Liver (tissue), 9 donors: ENCODE measurements around the gene ULK4. TPM values are rescaled to one million over a fixed set of nuclear protein-coding genes. Genes with fewer than 3 reads are reported as not detected.

ENCODE experiments used
- DNase-seq: peaks from one replicate; pipeline ENCODE4 v3.0.0-alpha.2; 2017; ENCODE audit warnings: low spot score
- H3K27ac ChIP-seq, 2 donors: one replicate each; pipeline ENCODE4 v1.7.0; 2013; ENCODE audit warnings: inconsistent platforms in 2 of 2, low read length in 2 of 2, control low read depth in 1 of 2, low read depth in 1 of 2, mild to moderate bottlenecking in 1 of 2
- H3K27me3 ChIP-seq, 4 donors: one replicate each; pipeline versions ENCODE4 v1.6.1 to v1.7.0; 2013; ENCODE audit warnings: low read length in 3 of 4, inconsistent platforms in 1 of 4, mild to moderate bottlenecking in 1 of 4, moderate library complexity in 1 of 4; ENCODE audit not compliant: control insufficient read depth in 4 of 4, insufficient read depth in 4 of 4
- H3K36me3 ChIP-seq, 4 donors: one replicate each; pipeline versions ENCODE4 v1.6.1 to v1.7.0; 2013; ENCODE audit warnings: low read length in 3 of 4, mild to moderate bottlenecking in 3 of 4, low read depth in 1 of 4, moderate library complexity in 1 of 4; ENCODE audit not compliant: control insufficient read depth in 4 of 4, insufficient read depth in 3 of 4
- H3K4me1 ChIP-seq, 4 donors: one replicate each; pipeline versions ENCODE4 v1.6.1 to v1.7.0; 2013; ENCODE audit warnings: low read length in 3 of 4, mild to moderate bottlenecking in 3 of 4, moderate library complexity in 1 of 4; ENCODE audit not compliant: control insufficient read depth in 4 of 4, insufficient read depth in 4 of 4
- H3K4me3 ChIP-seq, 3 donors: one replicate each; pipeline versions ENCODE4 v1.6.1 to v1.7.0; 2013; ENCODE audit warnings: low read length in 3 of 3, control low read depth in 1 of 3, low read depth in 1 of 3, mild to moderate bottlenecking in 1 of 3
- H3K9ac ChIP-seq, 2 donors: one replicate each; pipeline ENCODE4 v1.7.0; 2013; ENCODE audit warnings: low read length in 2 of 2, mild to moderate bottlenecking in 2 of 2, moderate library complexity in 2 of 2, control low read depth in 1 of 2, low read depth in 1 of 2
- H3K9me3 ChIP-seq, 4 donors: one replicate each; pipeline versions ENCODE4 v1.6.1 to v1.7.0; 2013; ENCODE audit warnings: low read length in 3 of 4; ENCODE audit not compliant: control insufficient read depth in 4 of 4
- EGR1 ChIP-seq, 2 donors: IDR thresholded peaks; 2 replicates each; pipeline ENCODE4 v1.6.1; 2016 to 2018; ENCODE audit warnings: antibody characterized with exemption in 2 of 2, low read depth in 2 of 2
- FOXA2 ChIP-seq: IDR thresholded peaks from 2 replicates; pipeline ENCODE4 v1.6.1; 2016; ENCODE audit warnings: antibody characterized with exemption
- GABPA ChIP-seq, 2 donors: IDR thresholded peaks in 1 of 2; conservative IDR thresholded peaks in 1 of 2; 2 replicates each; pipeline ENCODE4 v1.6.1; 2016; ENCODE audit warnings: antibody characterized with exemption in 2 of 2, mild to moderate bottlenecking in 1 of 2, moderate library complexity in 1 of 2
- HNF4A ChIP-seq, 2 donors: conservative IDR thresholded peaks; 2 replicates each; pipeline ENCODE4 v1.6.1; 2016; ENCODE audit warnings: antibody characterized with exemption in 2 of 2, mild to moderate bottlenecking in 2 of 2
- HNF4G ChIP-seq: IDR thresholded peaks from 2 replicates; pipeline ENCODE4 v1.6.1; 2016; ENCODE audit warnings: antibody characterized with exemption
- JUND ChIP-seq, 2 donors: IDR thresholded peaks; 2 replicates each; pipeline ENCODE4 v1.6.1; 2016; ENCODE audit warnings: antibody characterized with exemption in 2 of 2
- NR2F2 ChIP-seq: IDR thresholded peaks from 2 replicates; pipeline ENCODE4 v1.6.1; 2016; ENCODE audit warnings: antibody characterized with exemption
- RAD21 ChIP-seq, 2 donors: IDR thresholded peaks; 2 replicates each; pipeline ENCODE4 v1.6.1; 2016; ENCODE audit warnings: antibody characterized with exemption in 2 of 2, mild to moderate bottlenecking in 2 of 2
- RXRA ChIP-seq, 2 donors: IDR thresholded peaks; 2 replicates each; pipeline ENCODE4 v1.6.1; 2017 to 2018; ENCODE audit warnings: antibody characterized with exemption in 2 of 2, mild to moderate bottlenecking in 1 of 2
- SP1 ChIP-seq: IDR thresholded peaks from 2 replicates; pipeline ENCODE4 v1.6.1; 2018; ENCODE audit warnings: antibody characterized with exemption, mild to moderate bottlenecking
- TAF1 ChIP-seq: conservative IDR thresholded peaks from 2 replicates; pipeline ENCODE4 v1.6.1; 2016; ENCODE audit warnings: antibody characterized with exemption, mild to moderate bottlenecking
- YY1 ChIP-seq: IDR thresholded peaks from 2 replicates; pipeline ENCODE4 v1.6.1; 2016; ENCODE audit warnings: antibody characterized with exemption, mild to moderate bottlenecking
- WGBS: extraction: QIAGEN DNeasy Blood & Tissue Kit; methylation state at CpG from one replicate; pipeline ENCODE4 v1.1.7; 2013; 5-methylcytosine and 5-hydroxymethylcytosine counted together
- polyA plus RNA-seq, 2 donors: library from polyadenylated mRNA; stranded (reverse) in 1 of 2; unstranded in 1 of 2; fragments of 200-250 nt in 1 of 2; fragments of >200 nt in 1 of 2; fragmentation: Nextera tagmentation in 1 of 2; extraction: Ambion mirVana in 1 of 2; gene quantifications; one replicate each; pipeline versions ENCODE4 v1.2.1 to v1.2.3, GENCODE V29; 2013 to 2015
- total RNA-seq, 2 donors: library from RNA; depleted of rRNA; stranded (reverse); fragments of >200 nt; gene quantifications; one replicate each; pipeline ENCODE4 v1.2.3, GENCODE V29; 2014
- TF ChIP-seq, protein P1 (sequence below): IDR thresholded peaks from 2 replicates; pipeline ENCODE4 v1.6.1; 2016; ENCODE audit warnings: antibody characterized with exemption
- TF ChIP-seq, protein P2 (sequence below): IDR thresholded peaks from 2 replicates; pipeline ENCODE4 v1.6.1; 2016; ENCODE audit warnings: antibody characterized with exemption
- TF ChIP-seq, protein P3 (sequence below): IDR thresholded peaks from 2 replicates; pipeline ENCODE4 v1.6.1; 2016; ENCODE audit warnings: antibody characterized with exemption, mild to moderate bottlenecking
- TF ChIP-seq, protein P4 (sequence below): fragments of 150-350 bp; IDR thresholded peaks from 2 replicates; pipeline ENCODE4 v1.5.1; 2017; ENCODE audit warnings: improper control_type of control experiment, low read depth, low read length; ENCODE audit not compliant: missing input control
- donor health status: healthy.
- donor health status: healthy.
- donor health status: healthy.
- donor health status: healthy.
- donor health status: healthy.

The ULK4 gene
- total and polyA plus RNA-seq, 4 donors, result 1.1 to 11.5 (median 3.2) TPM

DNA sequence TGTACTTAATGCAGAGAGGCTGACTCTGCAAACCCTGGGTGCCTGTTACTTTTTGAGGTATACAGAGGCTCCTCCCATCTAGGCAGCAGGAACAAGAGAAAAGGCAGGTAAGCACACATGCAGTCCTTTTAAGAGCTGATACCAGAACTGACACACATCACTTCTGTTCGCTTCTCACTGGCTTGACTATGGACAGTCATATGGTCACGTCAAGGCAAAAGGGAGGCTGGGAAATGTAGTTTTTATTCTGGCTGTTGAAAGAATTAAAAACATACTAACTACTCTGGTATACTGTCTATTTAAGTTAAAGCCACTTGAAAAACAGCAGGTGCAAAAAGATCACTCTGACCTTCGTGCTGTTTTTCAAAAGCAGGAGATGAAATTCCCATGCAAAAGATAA lies 544.3 kb downstream of the ULK4 start:
- TF ChIP-seq GABPA (IDR thresholded peaks at IDR 0.05 in 1 of 2, conservative IDR thresholded peaks at IDR 0.05 in 1 of 2) (no peak), NR2F2 (no peak), HNF4A (conservative IDR thresholded peaks at IDR 0.05) (no peak)
- TF ChIP-seq, protein P1, sequence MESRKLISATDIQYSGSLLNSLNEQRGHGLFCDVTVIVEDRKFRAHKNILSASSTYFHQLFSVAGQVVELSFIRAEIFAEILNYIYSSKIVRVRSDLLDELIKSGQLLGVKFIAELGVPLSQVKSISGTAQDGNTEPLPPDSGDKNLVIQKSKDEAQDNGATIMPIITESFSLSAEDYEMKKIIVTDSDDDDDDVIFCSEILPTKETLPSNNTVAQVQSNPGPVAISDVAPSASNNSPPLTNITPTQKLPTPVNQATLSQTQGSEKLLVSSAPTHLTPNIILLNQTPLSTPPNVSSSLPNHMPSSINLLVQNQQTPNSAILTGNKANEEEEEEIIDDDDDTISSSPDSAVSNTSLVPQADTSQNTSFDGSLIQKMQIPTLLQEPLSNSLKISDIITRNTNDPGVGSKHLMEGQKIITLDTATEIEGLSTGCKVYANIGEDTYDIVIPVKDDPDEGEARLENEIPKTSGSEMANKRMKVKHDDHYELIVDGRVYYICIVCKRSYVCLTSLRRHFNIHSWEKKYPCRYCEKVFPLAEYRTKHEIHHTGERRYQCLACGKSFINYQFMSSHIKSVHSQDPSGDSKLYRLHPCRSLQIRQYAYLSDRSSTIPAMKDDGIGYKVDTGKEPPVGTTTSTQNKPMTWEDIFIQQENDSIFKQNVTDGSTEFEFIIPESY, result no peak
- TF ChIP-seq, protein P2, sequence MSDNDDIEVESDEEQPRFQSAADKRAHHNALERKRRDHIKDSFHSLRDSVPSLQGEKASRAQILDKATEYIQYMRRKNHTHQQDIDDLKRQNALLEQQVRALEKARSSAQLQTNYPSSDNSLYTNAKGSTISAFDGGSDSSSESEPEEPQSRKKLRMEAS, result no peak
- H3K27me3 ChIP-seq, result no peaks in the 10 kb centered on the region
- WGBS, result 91% methylated on average over 3 of the region's 3 CpGs
- no peak for DNase-seq
- no peak overlapping the region for H3K27ac ChIP-seq
- H3K4me1 ChIP-seq, result no peaks in the 10 kb centered on the region
- no peak overlapping the region for H3K9ac ChIP-seq
- H3K4me3 ChIP-seq, result no peak overlapping the region
- no peaks in the 10 kb centered on the region for H3K36me3 ChIP-seq
- H3K9me3 ChIP-seq, result no peaks in the 10 kb centered on the region

DNA sequence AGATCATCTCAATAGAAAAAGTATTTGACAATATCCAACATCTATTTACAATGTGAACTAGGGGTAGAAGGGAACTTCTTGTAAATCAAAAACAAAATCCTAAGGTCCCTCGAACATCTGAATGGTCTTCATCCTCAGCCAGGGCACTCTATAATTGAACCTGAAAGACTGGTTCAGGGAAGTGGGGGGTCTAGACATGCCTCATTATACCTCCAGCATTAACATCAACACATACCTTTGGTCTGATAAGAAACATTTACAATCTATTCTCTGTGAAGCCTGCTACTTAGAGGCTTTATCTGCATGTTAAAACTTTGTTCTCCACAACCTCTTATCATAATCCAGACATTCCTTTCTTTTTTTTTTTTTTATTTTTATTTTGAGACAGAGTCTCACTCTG lies 550.8 kb downstream of the ULK4 start:
- Histone ChIP-seq H3K4me1 (no peaks in the 10 kb centered on the region), H3K4me3 (no peak overlapping the region), H3K9me3 (no peaks in the 10 kb centered on the region), H3K27ac (no peak overlapping the region), H3K36me3 (no peaks in the 10 kb centered on the region), H3K9ac (no peak overlapping the region), H3K27me3 (no peaks in the 10 kb centered on the region)
- no peak for DNase-seq
- no peak for TF ChIP-seq YY1
- TF ChIP-seq, protein P1, result no peak
- no peak for TF ChIP-seq FOXA2
- no peak for TF ChIP-seq RAD21 (IDR thresholded peaks at IDR 0.05)
- TF ChIP-seq HNF4G, result no peak
- no peak for TF ChIP-seq JUND (IDR thresholded peaks at IDR 0.05)
- WGBS, result 63% methylated on average over 1 of the region's 1 CpG

DNA sequence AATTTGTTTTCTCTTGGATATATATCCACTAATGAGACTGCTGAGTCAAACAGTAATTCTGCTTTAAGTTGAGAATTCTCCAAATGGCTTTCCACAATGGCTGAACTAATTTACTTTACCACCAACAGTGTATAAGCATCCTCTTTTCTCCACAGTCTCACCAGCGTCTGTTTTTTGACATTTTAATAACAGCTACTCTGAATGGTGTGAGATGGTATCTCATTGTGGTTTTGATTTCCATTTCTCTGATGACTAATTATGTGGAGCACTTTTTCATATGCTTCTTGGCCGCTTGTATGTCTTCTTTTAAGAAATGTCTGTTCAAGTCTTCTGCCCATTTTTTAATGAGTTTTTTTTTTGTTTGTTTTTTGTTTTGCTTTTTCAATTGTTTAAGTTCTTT lies 556.4 kb downstream of the ULK4 start:
- no peak overlapping the region for H3K27ac ChIP-seq
- no peaks in the 10 kb centered on the region for H3K4me1 ChIP-seq
- H3K27me3 ChIP-seq, result no peaks in the 10 kb centered on the region
- no peak for DNase-seq
- H3K36me3 ChIP-seq, result no peaks in the 10 kb centered on the region
- no peaks in the 10 kb centered on the region for H3K9me3 ChIP-seq
- WGBS, result 86% methylated on average over 2 of the region's 2 CpGs
- no peak overlapping the region for H3K9ac ChIP-seq
- no peak overlapping the region for H3K4me3 ChIP-seq
- no peak for TF ChIP-seq RXRA (IDR thresholded peaks at IDR 0.05)
- TF ChIP-seq JUND (IDR thresholded peaks at IDR 0.05), result no peak
- TF ChIP-seq, protein P3, sequence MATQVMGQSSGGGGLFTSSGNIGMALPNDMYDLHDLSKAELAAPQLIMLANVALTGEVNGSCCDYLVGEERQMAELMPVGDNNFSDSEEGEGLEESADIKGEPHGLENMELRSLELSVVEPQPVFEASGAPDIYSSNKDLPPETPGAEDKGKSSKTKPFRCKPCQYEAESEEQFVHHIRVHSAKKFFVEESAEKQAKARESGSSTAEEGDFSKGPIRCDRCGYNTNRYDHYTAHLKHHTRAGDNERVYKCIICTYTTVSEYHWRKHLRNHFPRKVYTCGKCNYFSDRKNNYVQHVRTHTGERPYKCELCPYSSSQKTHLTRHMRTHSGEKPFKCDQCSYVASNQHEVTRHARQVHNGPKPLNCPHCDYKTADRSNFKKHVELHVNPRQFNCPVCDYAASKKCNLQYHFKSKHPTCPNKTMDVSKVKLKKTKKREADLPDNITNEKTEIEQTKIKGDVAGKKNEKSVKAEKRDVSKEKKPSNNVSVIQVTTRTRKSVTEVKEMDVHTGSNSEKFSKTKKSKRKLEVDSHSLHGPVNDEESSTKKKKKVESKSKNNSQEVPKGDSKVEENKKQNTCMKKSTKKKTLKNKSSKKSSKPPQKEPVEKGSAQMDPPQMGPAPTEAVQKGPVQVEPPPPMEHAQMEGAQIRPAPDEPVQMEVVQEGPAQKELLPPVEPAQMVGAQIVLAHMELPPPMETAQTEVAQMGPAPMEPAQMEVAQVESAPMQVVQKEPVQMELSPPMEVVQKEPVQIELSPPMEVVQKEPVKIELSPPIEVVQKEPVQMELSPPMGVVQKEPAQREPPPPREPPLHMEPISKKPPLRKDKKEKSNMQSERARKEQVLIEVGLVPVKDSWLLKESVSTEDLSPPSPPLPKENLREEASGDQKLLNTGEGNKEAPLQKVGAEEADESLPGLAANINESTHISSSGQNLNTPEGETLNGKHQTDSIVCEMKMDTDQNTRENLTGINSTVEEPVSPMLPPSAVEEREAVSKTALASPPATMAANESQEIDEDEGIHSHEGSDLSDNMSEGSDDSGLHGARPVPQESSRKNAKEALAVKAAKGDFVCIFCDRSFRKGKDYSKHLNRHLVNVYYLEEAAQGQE, result no peak
- no peak for TF ChIP-seq HNF4G
- no peak for TF ChIP-seq TAF1
- TF ChIP-seq YY1, result no peak
- TF ChIP-seq, protein P1, result no peak
- TF ChIP-seq FOXA2, result no peak
- no peak for TF ChIP-seq EGR1 (IDR thresholded peaks at IDR 0.05; ENCODE audit: low read depth in 2 of 2)
- no peak for TF ChIP-seq NR2F2
- no peak for TF ChIP-seq RAD21 (IDR thresholded peaks at IDR 0.05)
- TF ChIP-seq, protein P4, sequence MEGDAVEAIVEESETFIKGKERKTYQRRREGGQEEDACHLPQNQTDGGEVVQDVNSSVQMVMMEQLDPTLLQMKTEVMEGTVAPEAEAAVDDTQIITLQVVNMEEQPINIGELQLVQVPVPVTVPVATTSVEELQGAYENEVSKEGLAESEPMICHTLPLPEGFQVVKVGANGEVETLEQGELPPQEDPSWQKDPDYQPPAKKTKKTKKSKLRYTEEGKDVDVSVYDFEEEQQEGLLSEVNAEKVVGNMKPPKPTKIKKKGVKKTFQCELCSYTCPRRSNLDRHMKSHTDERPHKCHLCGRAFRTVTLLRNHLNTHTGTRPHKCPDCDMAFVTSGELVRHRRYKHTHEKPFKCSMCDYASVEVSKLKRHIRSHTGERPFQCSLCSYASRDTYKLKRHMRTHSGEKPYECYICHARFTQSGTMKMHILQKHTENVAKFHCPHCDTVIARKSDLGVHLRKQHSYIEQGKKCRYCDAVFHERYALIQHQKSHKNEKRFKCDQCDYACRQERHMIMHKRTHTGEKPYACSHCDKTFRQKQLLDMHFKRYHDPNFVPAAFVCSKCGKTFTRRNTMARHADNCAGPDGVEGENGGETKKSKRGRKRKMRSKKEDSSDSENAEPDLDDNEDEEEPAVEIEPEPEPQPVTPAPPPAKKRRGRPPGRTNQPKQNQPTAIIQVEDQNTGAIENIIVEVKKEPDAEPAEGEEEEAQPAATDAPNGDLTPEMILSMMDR, result no peak
- no peak for TF ChIP-seq SP1
- TF ChIP-seq HNF4A (conservative IDR thresholded peaks at IDR 0.05), result no peak
- no peak for TF ChIP-seq GABPA (IDR thresholded peaks at IDR 0.05 in 1 of 2, conservative IDR thresholded peaks at IDR 0.05 in 1 of 2)
